B cell (primary cell): ENCODE data around the gene HTR2A. TPM values are rescaled to one million over a fixed set of nuclear protein-coding genes. Genes with fewer than 3 reads are reported as not detected.

Experiments used
- ATAC-seq: fragments of 200-7000 bp; cut with Tn5 transposase; one replicate; pipeline ENCODE4 v1.10.0; 2021; ENCODE audit warnings: low read depth, mild to moderate bottlenecking, moderate number of reproducible peaks, moderate library complexity
- CTCF ChIA-PET: fragments of 350-600 bp; sonication (Branson Sonifier 250); formaldehyde crosslinking; loops from one replicate; lab custom pipeline; 2021; ENCODE audit warnings: antibody characterized with exemption, inconsistent platforms; lab: Charles Lee
- POLR2A ChIA-PET: fragments of 350-600 bp; sonication (Branson Sonifier 250); formaldehyde crosslinking; loops from one replicate; lab custom pipeline; 2021; ENCODE audit warnings: antibody characterized with exemption; lab: Charles Lee
- DNase-seq: peaks from one replicate; pipeline ENCODE4 v3.0.0; 2013
- H2AFZ ChIP-seq: 2 replicates; pipeline ENCODE4 v1.6.1; 2012; ENCODE audit warnings: mild to moderate bottlenecking, low read depth, low read length; ENCODE audit not compliant: insufficient read depth, poor library complexity, severe bottlenecking
- H3K27ac ChIP-seq, 2 donors: 1 replicate in 1 of 2; 2 replicates in 1 of 2; pipeline ENCODE4 v1.5.1; 2012 to 2013; ENCODE audit warnings: low read length in 2 of 2, mild to moderate bottlenecking in 2 of 2, moderate library complexity in 1 of 2
- H3K27me3 ChIP-seq, 4 experiments: fragments of 200-600 bp in 1 of 4; sonication (generic) in 1 of 4; replicated peaks in 1 of 4; 1 replicate in 2 of 4; 2 replicates in 2 of 4; pipeline versions ENCODE4 v1.6.1 to v1.7.0; 2013 to 2016; ENCODE audit warnings: low read length in 3 of 4, mild to moderate bottlenecking in 2 of 4, mixed read lengths in 1 of 4, moderate library complexity in 1 of 4; ENCODE audit not compliant: insufficient read depth in 4 of 4, control insufficient read depth in 3 of 4; ENCODE audit errors: control extremely low read depth in 1 of 4
- H3K36me3 ChIP-seq, 2 experiments: replicated peaks in 1 of 2; 1 replicate in 1 of 2; 2 replicates in 1 of 2; pipeline versions ENCODE4 v1.6.1 to v1.7.1; 2013; ENCODE audit warnings: low read length in 1 of 2; ENCODE audit not compliant: insufficient read depth in 2 of 2, control insufficient read depth in 1 of 2; ENCODE audit errors: control extremely low read depth in 1 of 2, extremely low read depth in 1 of 2
- H3K4me1 ChIP-seq, 2 donors: fragments of 200-600 bp in 1 of 2; sonication (generic) in 1 of 2; 1 replicate in 1 of 2; 2 replicates in 1 of 2; pipeline versions ENCODE4 v1.5.1 to v1.6.1; 2013 to 2017; ENCODE audit warnings: low read length in 2 of 2; ENCODE audit not compliant: control insufficient read depth in 2 of 2, insufficient read depth in 2 of 2
- H3K4me2 ChIP-seq: replicated peaks from 2 replicates; pipeline ENCODE3; 2012; ENCODE audit warnings: mild to moderate bottlenecking, low read depth, low read length; ENCODE audit not compliant: poor library complexity, severe bottlenecking
- H3K4me3 ChIP-seq, 5 experiments: fragments of 200-600 bp in 1 of 5; sonication (generic) in 1 of 5; 1 replicate in 3 of 5; 2 replicates in 2 of 5; pipeline versions ENCODE4 v1.5.1 to v1.7.0; 2011 to 2016; ENCODE audit warnings: low read length in 4 of 5, mild to moderate bottlenecking in 4 of 5, low read depth in 2 of 5, control low read depth in 1 of 5, moderate library complexity in 1 of 5; ENCODE audit not compliant: insufficient read depth in 1 of 5; ENCODE audit errors: control extremely low read depth in 1 of 5, extremely low read depth in 1 of 5
- H3K79me2 ChIP-seq: fragments of 200-600 bp; sonication (generic); one replicate; pipeline ENCODE4 v1.6.0; 2016; ENCODE audit warnings: low read length; ENCODE audit not compliant: control insufficient read depth, insufficient read depth
- H3K9ac ChIP-seq: fragments of 200-600 bp; sonication (generic); 2 replicates; pipeline ENCODE4 v1.6.1; 2017; ENCODE audit warnings: mild to moderate bottlenecking, low read length, moderate library complexity
- H3K9me3 ChIP-seq, 3 donors: one replicate each; pipeline versions ENCODE4 v1.6.1 to v1.7.1; 2013; ENCODE audit warnings: low read length in 2 of 3; ENCODE audit not compliant: control insufficient read depth in 2 of 3, insufficient read depth in 1 of 3; ENCODE audit errors: control extremely low read depth in 1 of 3
- H4K20me1 ChIP-seq: 2 replicates; pipeline ENCODE4 v1.6.0; 2012; ENCODE audit warnings: mild to moderate bottlenecking, low read length; ENCODE audit not compliant: insufficient read depth, control insufficient read depth, poor library complexity, severe bottlenecking
- H3K27ac Mint-ChIP-seq: one replicate; pipeline ENCODE4 v1.8.0; 2021; ENCODE audit warnings: mixed read lengths
- H3K27me3 Mint-ChIP-seq: one replicate; pipeline ENCODE4 v1.8.0; 2021; ENCODE audit warnings: mixed read lengths
- H3K4me1 Mint-ChIP-seq: one replicate; pipeline ENCODE4 v1.8.0; 2021; ENCODE audit warnings: mixed read lengths
- H3K4me3 Mint-ChIP-seq: one replicate; pipeline ENCODE4 v1.8.0; 2021; ENCODE audit warnings: mixed read lengths
- H3K9me3 Mint-ChIP-seq: one replicate; pipeline ENCODE4 v1.8.0; 2022; ENCODE audit warnings: mixed read lengths; ENCODE audit not compliant: insufficient read depth
- EZH2 ChIP-seq: IDR thresholded peaks from 2 replicates; pipeline ENCODE4 v1.6.1; 2012; ENCODE audit warnings: borderline replicate concordance, low read depth, mild to moderate bottlenecking, moderate library complexity, low read length; ENCODE audit not compliant: insufficient read depth, poor library complexity, severe bottlenecking
- WGBS: methylation state at CpG from one replicate; pipeline ENCODE4 v1.1.5; 2013; ENCODE audit warnings: missing lambda C conversion rate; ENCODE audit not compliant: insufficient coverage; 5-methylcytosine and 5-hydroxymethylcytosine counted together
- intact Hi-C: fragments of 100-400 bp; cut with micrococcal nuclease; formaldehyde crosslinking; loops from one replicate; pipeline ENCODE4 v1.10.0; 2022
- polyA plus RNA-seq: library from polyadenylated mRNA; depleted of rRNA; stranded (reverse); fragments of >200 nt; gene quantifications from 2 replicates; pipeline ENCODE4 v1.2.3, GENCODE V29; 2012
- total RNA-seq, 2 donors: library from RNA; stranded (reverse); fragments of 120-200 nt in 1 of 2; gene quantifications; 1 replicate in 1 of 2; 2 replicates in 1 of 2; pipeline versions ENCODE4 v1.2.3 to v1.2.4, GENCODE V29; 2013 to 2022
- TF ChIP-seq, protein P1 (sequence below): fragments of 200-600 bp; IDR thresholded peaks from one replicate; pipeline ENCODE4 v1.8.0; 2022; ENCODE audit warnings: antibody characterized with exemption, mild to moderate bottlenecking

The HTR2A gene
- total and polyA plus RNA-seq, 2 donors (not counting 1 experiment from before 2014, with no cell fraction given) = not detected

DNA sequence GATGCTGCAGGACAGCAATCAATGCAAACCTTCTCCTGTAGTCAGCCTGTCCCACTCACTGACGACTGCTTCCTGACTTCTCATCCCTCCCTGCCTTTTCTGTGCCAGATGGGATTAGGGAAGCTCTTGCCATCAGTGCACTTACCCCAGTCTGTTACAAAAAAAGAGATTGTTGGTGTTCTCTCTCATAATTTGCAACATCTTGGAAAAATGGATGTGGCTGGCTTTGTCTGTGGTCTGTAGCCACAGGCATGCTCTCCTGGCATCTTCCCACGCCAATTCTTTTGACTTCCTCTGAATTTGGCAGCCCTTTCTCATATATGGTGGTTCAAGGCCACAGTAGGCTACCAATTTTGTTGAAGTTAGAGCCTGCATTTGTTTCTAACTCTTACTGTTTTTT, 11.6 kb upstream of the HTR2A start:
- ATAC-seq = no peak
- Histone ChIP-seq H4K20me1 (no peaks in the 10 kb centered on the region), H3K27me3 (peaks cover 0 to 2% (median 0%) of the 10 kb centered on the region in 4 experiments), H2AFZ (no peak overlapping the region), H3K4me3 (no peak overlapping the region), H3K4me1 (no peaks in the 10 kb centered on the region), H3K9ac (no peak overlapping the region), H3K9me3 (no peaks in the 10 kb centered on the region), H3K36me3 (no peaks in the 10 kb centered on the region), H3K79me2 (no peaks in the 10 kb centered on the region), H3K4me2 (no peak overlapping the region), H3K27ac (no peak overlapping the region)
- ChIA-PET CTCF (no interaction called here), POLR2A (no interaction called here)
- H3K27me3 Mint-ChIP-seq = peaks cover 19% of the 10 kb centered on the region
- H3K4me1 Mint-ChIP-seq = no peaks in the 10 kb centered on the region
- no peak for DNase-seq
- H3K4me3 Mint-ChIP-seq = no peak overlapping the region
- no peak overlapping the region for H3K27ac Mint-ChIP-seq
- no peaks in the 10 kb centered on the region for H3K9me3 Mint-ChIP-seq
- WGBS = 75% methylated on average over 1 of the region's 2 CpGs
- no peak for TF ChIP-seq EZH2
- TF ChIP-seq, protein P1, sequence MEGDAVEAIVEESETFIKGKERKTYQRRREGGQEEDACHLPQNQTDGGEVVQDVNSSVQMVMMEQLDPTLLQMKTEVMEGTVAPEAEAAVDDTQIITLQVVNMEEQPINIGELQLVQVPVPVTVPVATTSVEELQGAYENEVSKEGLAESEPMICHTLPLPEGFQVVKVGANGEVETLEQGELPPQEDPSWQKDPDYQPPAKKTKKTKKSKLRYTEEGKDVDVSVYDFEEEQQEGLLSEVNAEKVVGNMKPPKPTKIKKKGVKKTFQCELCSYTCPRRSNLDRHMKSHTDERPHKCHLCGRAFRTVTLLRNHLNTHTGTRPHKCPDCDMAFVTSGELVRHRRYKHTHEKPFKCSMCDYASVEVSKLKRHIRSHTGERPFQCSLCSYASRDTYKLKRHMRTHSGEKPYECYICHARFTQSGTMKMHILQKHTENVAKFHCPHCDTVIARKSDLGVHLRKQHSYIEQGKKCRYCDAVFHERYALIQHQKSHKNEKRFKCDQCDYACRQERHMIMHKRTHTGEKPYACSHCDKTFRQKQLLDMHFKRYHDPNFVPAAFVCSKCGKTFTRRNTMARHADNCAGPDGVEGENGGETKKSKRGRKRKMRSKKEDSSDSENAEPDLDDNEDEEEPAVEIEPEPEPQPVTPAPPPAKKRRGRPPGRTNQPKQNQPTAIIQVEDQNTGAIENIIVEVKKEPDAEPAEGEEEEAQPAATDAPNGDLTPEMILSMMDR = no peak
- intact Hi-C loops = no loop called here

DNA sequence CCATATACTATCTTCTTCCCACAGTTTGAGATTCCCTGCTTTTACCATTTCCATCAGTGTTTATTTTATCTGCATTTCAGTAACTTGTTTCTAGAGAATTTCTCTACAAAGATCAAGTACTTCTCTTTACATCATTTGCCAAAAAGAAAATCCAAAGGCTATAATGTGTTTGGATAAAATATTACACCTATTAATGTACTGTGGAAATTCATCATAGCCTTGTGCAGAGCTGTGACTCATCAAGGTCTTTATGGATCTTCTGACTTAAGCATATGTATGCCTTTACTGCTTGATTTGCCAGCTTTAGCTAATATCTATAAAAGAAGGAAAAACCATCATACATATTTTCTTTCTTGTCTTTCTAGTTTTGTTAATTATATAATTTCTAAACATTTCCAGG, 9.6 kb upstream of the HTR2A start:
- Histone ChIP-seq H3K4me2 (no peak overlapping the region), H3K9ac (no peak overlapping the region), H3K27ac (no peak overlapping the region), H3K79me2 (no peaks in the 10 kb centered on the region), H3K27me3 (peaks cover 0 to 2% (median 0%) of the 10 kb centered on the region in 4 experiments), H3K9me3 (no peaks in the 10 kb centered on the region), H4K20me1 (no peaks in the 10 kb centered on the region), H3K4me3 (no peak overlapping the region), H3K4me1 (no peaks in the 10 kb centered on the region), H2AFZ (no peak overlapping the region), H3K36me3 (no peaks in the 10 kb centered on the region)
- no peaks in the 10 kb centered on the region for H3K9me3 Mint-ChIP-seq
- intact Hi-C loops = no loop called here
- ChIA-PET CTCF (interaction anchor here (1.0 kb wide), 1 partner anchor 13 kb away, joined by 4 read pairs; no protein-coding TSS in a partner anchor), POLR2A (no interaction called here)
- H3K27me3 Mint-ChIP-seq = peaks cover 20% of the 10 kb centered on the region
- ATAC-seq (no peak), DNase-seq (no peak)
- no peaks in the 10 kb centered on the region for H3K4me1 Mint-ChIP-seq
- H3K4me3 Mint-ChIP-seq = no peak overlapping the region
- TF ChIP-seq, protein P1 = no peak
- TF ChIP-seq EZH2 = no peak
- H3K27ac Mint-ChIP-seq = no peak overlapping the region
